Stimulated activated CD4-positive, alpha-beta T cell treated with anti-CD3 and anti-CD28 coated beads, Interleukin-1b, Interleukin-23, amount 100 ng/mL, for 1 hour (primary cell): ENCODE measurements around the gene CDKN3.
"Not testable (repeated sequence)": the region's sequence is repeated elsewhere in the genome, so short reads cannot be mapped to it uniquely, and the experiment has no call there.

Experiments
- DNase-seq, 2 donors: peaks; one replicate each; pipeline ENCODE4 v3.0.0-alpha.2; 2020; ENCODE audit warnings: low read depth in 2 of 2

CDKN3 gene

GRCh38 chr14:54424479-54424901 lies 27.7 kb downstream of the CDKN3 start:
- no peak for DNase-seq

GRCh38 chr14:54425068-54425467 lies 28.3 kb downstream of the CDKN3 start:
- DNase-seq, result no peak

GRCh38 chr14:54425537-54426274 lies 28.9 kb downstream of the CDKN3 start:
- DNase-seq, result no peak

GRCh38 chr14:54427871-54428270 lies 31.1 kb downstream of the CDKN3 start:
- no peak for DNase-seq

DNA sequence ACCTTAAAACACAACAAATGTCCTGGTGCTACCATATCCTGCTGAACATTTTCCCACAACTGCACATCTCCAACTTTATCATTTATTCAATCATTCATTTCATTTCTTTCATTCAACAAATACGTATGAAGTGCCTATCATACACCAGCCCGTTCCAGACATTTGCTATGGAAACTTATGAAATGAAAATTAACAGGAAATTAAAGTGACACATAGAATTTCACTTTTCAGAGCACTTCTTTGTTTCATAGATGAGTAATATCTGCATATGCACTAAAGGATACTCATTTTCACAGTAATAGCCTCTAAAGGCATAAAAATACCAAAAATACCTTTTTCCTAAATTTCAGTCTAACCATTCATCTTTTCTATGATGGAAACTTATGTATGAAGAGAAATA lies 31.7 kb downstream of the CDKN3 start:
- no peak for DNase-seq

- DNase-seq, result no peak
Observed at GRCh38 chr14:54435500-54435981, 38.7 kb downstream of the CDKN3 start.

GRCh38 chr14:54437954-54438353 lies 41.1 kb downstream of the CDKN3 start:
- not testable (repeated sequence) for DNase-seq

DNA sequence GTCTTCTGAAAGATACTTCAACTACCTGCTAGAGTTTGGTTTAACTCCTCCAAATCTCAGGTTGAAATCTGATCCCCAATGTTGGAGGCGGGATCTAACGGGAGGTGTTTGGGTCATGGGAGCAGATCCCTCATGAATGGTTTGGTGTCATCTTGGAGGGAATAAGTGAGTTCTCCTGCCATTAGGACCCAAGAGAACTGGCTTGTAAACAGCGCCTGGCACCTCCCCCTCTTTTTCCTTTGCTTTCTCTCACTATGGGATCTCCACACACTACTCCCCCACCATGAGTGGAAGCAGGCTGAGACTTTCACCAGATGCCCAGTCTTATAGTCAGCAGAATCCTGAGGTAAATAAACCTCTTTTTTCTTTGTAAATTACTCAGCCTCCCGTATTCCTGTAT lies 41.9 kb downstream of the CDKN3 start:
- DNase-seq, result no peak

DNA sequence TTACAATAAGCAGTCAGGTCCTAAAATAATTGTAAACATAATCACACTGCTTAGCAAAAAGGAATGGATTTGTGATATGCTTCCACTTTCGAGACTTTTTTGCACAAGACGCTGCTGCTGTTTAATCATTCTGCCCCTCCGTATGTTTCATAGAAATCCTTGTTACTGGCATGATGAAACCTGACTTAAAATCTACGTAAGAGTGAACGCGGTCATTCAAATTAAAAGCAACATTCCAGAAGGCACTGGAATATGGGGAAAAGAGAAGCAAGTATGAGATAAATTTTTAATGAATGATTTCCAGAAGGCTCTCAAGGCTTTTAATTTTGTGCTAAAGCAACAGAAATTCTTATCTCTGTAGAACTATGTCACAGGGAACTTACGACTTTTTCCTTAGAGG lies 43.2 kb downstream of the CDKN3 start:
- no peak for DNase-seq

DNA sequence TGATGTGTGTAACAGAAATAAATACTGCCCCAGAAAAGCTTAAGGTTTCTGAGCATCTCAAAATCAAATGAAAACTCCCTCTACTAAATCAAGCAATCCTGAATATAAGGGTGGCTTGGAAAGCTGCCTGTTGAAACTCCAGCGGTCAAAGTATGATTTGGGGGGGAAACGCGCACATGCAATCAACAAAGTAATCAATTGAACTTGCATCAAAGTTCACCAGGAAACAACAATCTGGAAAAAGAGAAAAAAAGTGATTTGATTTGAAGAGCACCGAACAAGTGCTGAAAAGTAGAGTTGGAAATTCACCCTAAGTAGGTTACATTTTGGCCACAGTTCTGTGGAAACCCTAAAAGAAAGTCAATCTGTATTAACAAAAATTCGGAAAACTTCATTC lies 43.7 kb downstream of the CDKN3 start:
- no peak for DNase-seq

- peak; percentile 81 to 90 for DNase-seq
Observed at GRCh38 chr14:54440873-54441868, 44.4 kb downstream of the CDKN3 start, which contains the start of gene CNIH1. Gene CNIH1, minus strand, starts transcription at chr14:54441374. Its CDS starts 47 bp downstream, at chr14:54441327.

DNA sequence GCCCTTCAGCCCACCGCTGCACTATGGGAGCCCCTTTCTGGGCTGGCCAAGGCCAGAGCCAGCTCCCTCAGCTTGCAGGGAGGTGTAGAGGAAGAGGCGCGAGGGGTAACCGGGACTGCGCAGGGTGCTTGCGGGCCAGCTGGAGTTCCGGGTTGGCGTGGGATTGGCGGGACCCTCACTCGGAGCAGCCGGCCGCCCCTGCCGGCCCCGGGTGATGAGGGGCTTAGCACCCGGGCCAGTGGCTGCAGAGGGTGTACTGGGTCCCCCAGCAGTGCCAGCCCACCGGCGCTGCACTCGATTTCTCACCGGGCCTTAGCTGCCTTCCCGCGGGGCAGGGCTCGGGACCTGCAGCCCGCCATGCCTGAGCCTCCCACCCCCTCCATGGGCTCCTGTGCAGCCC lies 46.2 kb downstream of the CDKN3 start:
- not testable (repeated sequence) for DNase-seq

GRCh38 chr14:54443981-54444380 lies 47.2 kb downstream of the CDKN3 start:
- DNase-seq, result no peak

DNA sequence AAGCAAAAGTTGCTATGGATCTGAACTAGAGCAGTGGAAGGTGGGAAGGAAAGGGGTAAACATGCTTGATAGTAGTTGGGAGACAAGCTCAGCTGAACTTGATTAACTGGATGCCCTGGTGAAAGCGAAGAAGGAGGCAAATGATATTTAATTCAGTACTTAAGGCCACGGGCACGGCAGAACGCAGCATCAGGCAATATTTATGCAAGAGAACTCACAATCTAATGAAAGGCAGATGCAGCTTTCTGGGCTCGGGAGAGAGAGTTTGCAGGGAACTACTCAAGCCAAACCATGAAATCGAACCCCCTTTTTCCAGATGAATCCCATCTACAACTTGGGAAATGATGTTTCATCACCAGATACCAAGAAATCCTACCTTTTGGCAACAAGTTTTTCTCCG lies 47.9 kb downstream of the CDKN3 start:
- no peak for DNase-seq

- DNase-seq, result no peak
Observed at GRCh38 chr14:54446161-54446693, 49.4 kb downstream of the CDKN3 start.

DNA sequence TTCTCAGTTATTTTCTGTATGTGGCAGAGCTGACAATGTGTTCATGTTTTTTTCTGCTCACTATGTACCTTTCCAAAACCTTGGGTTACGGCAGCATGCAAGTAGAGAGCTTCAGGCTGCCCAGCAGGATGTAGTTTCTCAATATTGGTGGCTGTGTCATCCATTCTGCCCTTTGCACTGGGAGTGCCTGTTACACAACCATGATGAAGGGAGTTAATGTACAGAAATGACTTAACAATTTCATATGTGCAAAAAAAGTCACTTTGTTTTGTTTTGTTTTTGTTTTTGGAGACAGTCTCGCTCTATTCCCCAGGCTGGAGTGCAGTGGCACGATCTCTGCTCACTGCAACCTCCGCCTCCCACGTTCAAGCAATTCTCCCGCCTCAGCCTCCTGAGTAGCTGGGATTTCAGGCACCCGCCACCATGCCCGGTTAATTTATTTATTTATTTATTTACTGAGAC lies 50.5 kb downstream of the CDKN3 start:
- DNase-seq, result no peak

DNA sequence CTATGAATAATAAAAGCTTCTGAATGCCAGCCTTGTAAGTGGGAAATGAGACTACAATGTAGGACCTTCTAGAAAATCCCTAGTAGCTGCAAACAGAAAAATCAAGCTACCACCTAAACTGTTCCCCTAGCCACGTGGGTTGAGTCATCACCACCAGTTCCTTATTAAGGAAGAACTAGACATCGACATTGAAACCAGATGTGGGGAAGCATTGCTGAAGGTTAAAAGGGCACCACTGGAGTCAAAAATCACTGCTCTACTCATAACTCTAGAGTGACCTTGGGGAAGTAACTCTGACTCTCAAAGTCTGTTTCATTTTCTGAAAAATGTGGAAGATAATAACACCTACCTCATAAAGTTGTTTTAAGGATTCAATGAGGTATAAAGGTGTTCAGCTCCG lies 53.7 kb downstream of the CDKN3 start:
- no peak for DNase-seq

DNA sequence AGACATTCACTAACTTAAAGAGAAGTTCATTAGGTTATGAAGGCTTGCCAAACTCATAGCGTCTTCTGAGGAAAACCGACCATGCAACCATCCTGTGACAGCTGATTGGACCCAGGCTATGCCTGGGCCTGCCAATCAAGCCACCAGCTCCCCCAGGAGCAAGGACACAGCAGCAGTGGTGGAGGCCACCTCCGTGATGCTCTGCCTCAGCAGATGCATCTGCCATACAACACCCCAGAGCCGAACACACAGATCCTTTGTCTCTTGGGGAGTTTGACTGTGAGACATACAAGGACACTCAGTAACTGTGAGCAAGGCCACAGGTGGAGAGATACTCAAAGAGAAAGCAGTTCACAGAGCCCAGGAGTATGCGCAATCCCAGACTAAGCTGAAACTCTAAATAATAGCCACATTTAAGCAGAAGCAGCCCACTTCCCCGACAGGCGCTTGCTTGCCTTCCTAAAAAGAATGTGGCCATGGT lies 54.4 kb downstream of the CDKN3 start:
- no peak for DNase-seq

DNA sequence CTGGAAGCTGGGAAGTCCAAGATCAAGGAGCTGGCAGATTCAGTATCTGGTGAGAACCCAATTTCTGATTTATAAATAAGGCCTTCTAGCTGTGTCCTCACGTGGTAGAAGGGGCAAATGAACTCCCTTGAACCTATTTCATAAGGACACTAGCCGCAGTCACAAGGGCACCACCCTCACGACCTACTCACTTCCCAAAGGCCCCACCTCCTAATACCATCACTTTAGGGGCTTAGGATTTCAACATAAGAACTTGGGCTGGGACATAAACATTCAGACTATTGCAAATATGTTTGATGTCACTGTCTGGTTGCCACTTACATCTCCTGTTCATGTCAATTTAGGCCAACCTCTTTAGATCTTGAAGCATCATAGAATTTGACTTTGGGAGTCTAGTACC lies 55.2 kb downstream of the CDKN3 start:
- DNase-seq, result no peak

DNA sequence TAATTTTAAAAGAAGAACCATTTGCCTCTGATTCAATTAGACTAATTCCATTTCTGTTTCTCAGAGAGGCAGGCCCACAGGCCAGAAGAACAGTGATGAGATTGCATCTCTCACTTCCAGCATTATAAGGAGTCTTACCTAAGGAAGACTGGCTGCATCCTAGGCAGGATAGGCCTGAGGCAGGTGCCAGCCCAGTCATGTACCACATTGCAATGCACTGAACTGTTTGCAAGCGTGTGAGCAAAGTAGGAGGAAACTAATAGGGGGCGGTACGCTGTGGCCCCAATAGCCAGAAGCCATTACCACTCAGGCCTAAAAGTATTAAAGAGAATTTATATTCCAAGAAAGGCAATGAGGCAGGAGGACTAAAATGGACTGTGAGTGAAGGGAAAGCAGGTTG lies 56.4 kb downstream of the CDKN3 start:
- no peak for DNase-seq

DNA sequence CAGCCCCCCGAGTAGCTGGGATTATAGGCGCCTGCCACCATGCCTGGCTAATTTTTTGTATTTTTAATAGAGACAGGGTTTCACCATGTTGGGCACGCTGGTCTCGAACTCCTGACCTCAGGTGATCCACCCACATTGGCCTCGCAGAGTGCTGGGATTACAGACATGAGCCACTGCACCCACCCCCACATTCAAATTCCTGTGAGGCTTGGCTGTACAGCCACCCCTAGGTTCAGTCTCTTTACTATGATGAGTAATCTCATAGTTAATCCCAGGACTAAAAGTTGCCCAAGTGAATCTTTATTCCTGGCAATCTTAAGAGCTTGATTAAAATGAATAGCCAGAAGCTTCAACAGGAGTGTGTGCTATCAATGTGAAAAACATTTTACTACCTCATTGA lies 57.2 kb downstream of the CDKN3 start:
- DNase-seq, result not testable (repeated sequence)

- no peak for DNase-seq
Observed at GRCh38 chr14:54455363-54455762, 58.6 kb downstream of the CDKN3 start.
